H1 (cell line): Measurements from ENCODE around the gene IFT27. TPM values are rescaled to one million over a fixed set of nuclear protein-coding genes. Genes with fewer than 3 reads are reported as not detected.

Experiments
- CTCF ChIA-PET: fragments of 300-600 bp; sonication (Branson Sonifier 250); formaldehyde crosslinking; loops from one replicate; lab custom pipeline; 2021; ENCODE audit not compliant: partially characterized antibody; lab: Charles Lee
- POLR2A ChIA-PET: fragments of 300-600 bp; sonication (Branson Sonifier 250); formaldehyde crosslinking; loops from one replicate; lab custom pipeline; 2021; ENCODE audit warnings: inconsistent platforms; ENCODE audit not compliant: partially characterized antibody; lab: Charles Lee
- DNase-seq, 2 experiments: peaks; one replicate each; pipeline versions ENCODE4 v3.0.0 to v3.0.0-alpha.2; 2010 to 2022; ENCODE audit warnings: low spot score in 2 of 2, low read depth in 1 of 2, mixed read lengths in 1 of 2
- FAIRE-seq: peaks from 2 replicates; lab custom pipeline; 2011; peaks lifted over from hg19 to GRCh38; lab: Jason Lieb, UNC
- H2AFZ ChIP-seq: 2 replicates; pipeline ENCODE4 v1.8.1; 2012; ENCODE audit warnings: low read length, inconsistent platforms
- H2AK5ac ChIP-seq: 2 replicates; pipeline ENCODE4 v1.6.1; 2013; ENCODE audit warnings: low read depth, low read length
- H2BK120ac ChIP-seq: replicated peaks from 2 replicates; pipeline ENCODE3; 2013; ENCODE audit warnings: low read depth, low read length, inconsistent platforms
- H2BK12ac ChIP-seq: 2 replicates; pipeline ENCODE4 v1.6.1; 2013; ENCODE audit warnings: low read depth, low read length
- H2BK15ac ChIP-seq: 2 replicates; pipeline ENCODE4 v1.6.1; 2013; ENCODE audit warnings: low read length
- H2BK20ac ChIP-seq: 2 replicates; pipeline ENCODE4 v1.6.1; 2013; ENCODE audit warnings: low read length
- H2BK5ac ChIP-seq: 2 replicates; pipeline ENCODE4 v1.6.1; 2013; ENCODE audit warnings: low read depth, low read length
- H3K14ac ChIP-seq: 2 replicates; pipeline ENCODE4 v1.6.1; 2013; ENCODE audit warnings: inconsistent platforms; ENCODE audit not compliant: insufficient read length
- H3K18ac ChIP-seq: 2 replicates; pipeline ENCODE4 v1.6.1; 2013; ENCODE audit warnings: low read length; ENCODE audit errors: extremely low read depth
- H3K23ac ChIP-seq: 2 replicates; pipeline ENCODE4 v1.6.1; 2013; ENCODE audit warnings: inconsistent platforms; ENCODE audit not compliant: insufficient read length
- H3K23me2 ChIP-seq: 2 replicates; pipeline ENCODE4 v1.6.1; 2013; ENCODE audit warnings: low read depth, low read length
- H3K27ac ChIP-seq: 2 replicates; pipeline ENCODE4 v1.6.1; 2011; ENCODE audit warnings: low read depth, low read length, inconsistent platforms
- H3K27me3 ChIP-seq, 4 experiments: replicated peaks in 1 of 4; 1 replicate in 1 of 4; 2 replicates in 3 of 4; pipeline versions ENCODE4 v1.6.1 to v1.8.1; 2011 to 2013; ENCODE audit warnings: low read length in 3 of 4, mild to moderate bottlenecking in 3 of 4, inconsistent platforms in 2 of 4, mixed read lengths in 2 of 4, moderate library complexity in 1 of 4; ENCODE audit not compliant: control insufficient read depth in 3 of 4, insufficient read depth in 3 of 4; ENCODE audit errors: extremely low read depth in 1 of 4
- H3K36me3 ChIP-seq, 4 experiments: 2 replicates each; pipeline versions ENCODE4 v1.6.1 to v1.8.1; 2011 to 2013; ENCODE audit warnings: mild to moderate bottlenecking in 4 of 4, low read length in 3 of 4, moderate library complexity in 2 of 4, control low read depth in 1 of 4, inconsistent platforms in 1 of 4; ENCODE audit not compliant: insufficient read depth in 4 of 4, control insufficient read depth in 2 of 4
- H3K4ac ChIP-seq: replicated peaks from 2 replicates; pipeline ENCODE3; 2013; ENCODE audit warnings: low read length, low read depth, mixed read lengths, inconsistent platforms; ENCODE audit not compliant: insufficient read length
- H3K4me1 ChIP-seq, 4 experiments: replicated peaks in 1 of 4; 1 replicate in 1 of 4; 2 replicates in 3 of 4; pipeline versions ENCODE4 v1.6.1 to v1.8.1; 2011 to 2013; ENCODE audit warnings: low read length in 3 of 4, inconsistent platforms in 2 of 4, mixed read lengths in 1 of 4; ENCODE audit not compliant: insufficient read depth in 4 of 4, control insufficient read depth in 3 of 4
- H3K4me2 ChIP-seq, 2 experiments: 2 replicates each; pipeline versions ENCODE4 v1.6.1 to v1.8.1; 2011 to 2013; ENCODE audit warnings: low read depth in 2 of 2, low read length in 2 of 2, control low read depth in 1 of 2, inconsistent platforms in 1 of 2, mild to moderate bottlenecking in 1 of 2; ENCODE audit not compliant: insufficient read depth in 1 of 2
- H3K4me3 ChIP-seq, 4 experiments: fragments of 200-600, 300-600 bp in 1 of 4; sonication (generic), shearing (Covaris generic), sonication (Bioruptor Twin) in 1 of 4; 2 replicates each; pipeline versions ENCODE4 v1.5.1 to v1.8.1; 2011 to 2016; ENCODE audit warnings: low read length in 4 of 4, low read depth in 3 of 4, control low read depth in 2 of 4, inconsistent platforms in 2 of 4, mild to moderate bottlenecking in 2 of 4, mixed read lengths in 1 of 4, moderate library complexity in 1 of 4; ENCODE audit not compliant: insufficient read depth in 2 of 4; ENCODE audit errors: extremely low read depth in 1 of 4
- H3K56ac ChIP-seq: replicated peaks from 2 replicates; pipeline ENCODE3; 2013; ENCODE audit warnings: low read depth, mild to moderate bottlenecking, mixed read lengths, low read length, inconsistent platforms; ENCODE audit not compliant: insufficient read length
- H3K79me1 ChIP-seq: 2 replicates; pipeline ENCODE4 v1.6.1; 2013; ENCODE audit warnings: low read depth, low read length, control low read depth
- H3K79me2 ChIP-seq, 2 experiments: 2 replicates each; pipeline versions ENCODE4 v1.6.1 to v1.8.1; 2012 to 2013; ENCODE audit warnings: low read length in 2 of 2, mild to moderate bottlenecking in 2 of 2, inconsistent platforms in 1 of 2; ENCODE audit not compliant: insufficient read depth in 2 of 2, control insufficient read depth in 1 of 2
- H3K9ac ChIP-seq, 4 experiments: replicated peaks in 1 of 4; 1 replicate in 1 of 4; 2 replicates in 3 of 4; pipeline versions ENCODE4 v1.6.1 to v1.8.1; 2011 to 2013; ENCODE audit warnings: low read depth in 3 of 4, low read length in 3 of 4, control low read depth in 2 of 4, mild to moderate bottlenecking in 2 of 4, moderate library complexity in 2 of 4, inconsistent platforms in 1 of 4; ENCODE audit errors: extremely low read depth in 1 of 4
- H3K9me3 ChIP-seq, 2 experiments: 2 replicates each; pipeline versions ENCODE4 v1.6.1 to v1.8.1; 2012 to 2013; ENCODE audit warnings: mild to moderate bottlenecking in 2 of 2, moderate library complexity in 2 of 2, control low read depth in 1 of 2, inconsistent platforms in 1 of 2, low read depth in 1 of 2, low read length in 1 of 2, mixed read lengths in 1 of 2; ENCODE audit not compliant: insufficient read depth in 2 of 2
- H4K20me1 ChIP-seq, 2 experiments: replicated peaks in 1 of 2; 2 replicates each; pipeline versions ENCODE3 to v1.8.1; 2011 to 2013; ENCODE audit warnings: inconsistent platforms in 2 of 2, low read length in 2 of 2, mild to moderate bottlenecking in 1 of 2; ENCODE audit not compliant: insufficient read depth in 2 of 2, control insufficient read depth in 1 of 2
- H4K5ac ChIP-seq: 2 replicates; pipeline ENCODE4 v1.6.1; 2013; ENCODE audit warnings: low read length, low read depth, mixed read lengths, inconsistent platforms; ENCODE audit not compliant: insufficient read length
- H4K8ac ChIP-seq: 2 replicates; pipeline ENCODE4 v1.8.0; 2013; ENCODE audit warnings: mild to moderate bottlenecking, moderate library complexity, low read length, inconsistent platforms; ENCODE audit not compliant: insufficient read depth; ENCODE audit errors: extremely low read depth
- H4K91ac ChIP-seq: replicated peaks from 2 replicates; pipeline ENCODE3; 2013; ENCODE audit warnings: low read length, mixed read lengths, inconsistent platforms; ENCODE audit not compliant: insufficient read length
- HDAC2 ChIP-seq, 2 experiments: fragments of 300-600 bp in 1 of 2; sonication (generic) in 1 of 2; IDR thresholded peaks; 2 replicates each; pipeline ENCODE4 v1.6.1; 2011 to 2012; ENCODE audit warnings: low read depth in 2 of 2, low read length in 2 of 2, mild to moderate bottlenecking in 2 of 2, moderate library complexity in 2 of 2, borderline replicate concordance in 1 of 2, inconsistent platforms in 1 of 2
- KDM5A ChIP-seq: fragments of 200-600 bp; IDR thresholded peaks from 2 replicates; pipeline ENCODE4 v1.7.1; 2012; ENCODE audit warnings: mild to moderate bottlenecking, low read length, inconsistent platforms, mixed read lengths
- WGBS, 2 experiments: shearing (Covaris generic) in 1 of 2; methylation state at CpG; one replicate each; pipeline versions ENCODE4 v1.1.6 to v1.1.7; 2013 to 2015; ENCODE audit warnings: low lambda C conversion rate in 2 of 2, mixed read lengths in 2 of 2, inconsistent platforms in 1 of 2, low coverage in 1 of 2, missing lambda C conversion rate in 1 of 2; ENCODE audit not compliant: insufficient replicate concordance in 2 of 2, insufficient coverage in 1 of 2, insufficient read length in 1 of 2; ENCODE audit errors: extremely low coverage in 1 of 2, missing lambda C conversion rate in 1 of 2; 5-methylcytosine and 5-hydroxymethylcytosine counted together
- polyA plus RNA-seq, 7 experiments: library from polyadenylated mRNA; depleted of rRNA in 3 of 7; stranded (reverse) in 5 of 7; unstranded in 2 of 7; fragments of >200 nt in 5 of 7; fragments of 200-250 nt in 2 of 7; gene quantifications; 1 replicate in 5 of 7; 2 replicates in 1 of 7; 4 replicates in 1 of 7; pipeline versions ENCODE4 v1.2.1 to v1.2.3, GENCODE V29; 2011 to 2013; ENCODE audit warnings: missing spikeins in 2 of 7, mixed read lengths in 2 of 7
- total RNA-seq: library from RNA; stranded (reverse); fragmentation: NEBNext Ultra II Directional; extraction: Animal tissue kit (Norgen Biotek cat#: 25700); gene quantifications from 2 replicates; pipeline ENCODE4 v1.2.1, GENCODE V29; 2021

The IFT27 gene
- total and polyA plus RNA-seq, 2 of the 8 experiments (the other 6 are each of a cell fraction or from before 2014, with no cell fraction given): 36.4 to 46.2 TPM

DNA sequence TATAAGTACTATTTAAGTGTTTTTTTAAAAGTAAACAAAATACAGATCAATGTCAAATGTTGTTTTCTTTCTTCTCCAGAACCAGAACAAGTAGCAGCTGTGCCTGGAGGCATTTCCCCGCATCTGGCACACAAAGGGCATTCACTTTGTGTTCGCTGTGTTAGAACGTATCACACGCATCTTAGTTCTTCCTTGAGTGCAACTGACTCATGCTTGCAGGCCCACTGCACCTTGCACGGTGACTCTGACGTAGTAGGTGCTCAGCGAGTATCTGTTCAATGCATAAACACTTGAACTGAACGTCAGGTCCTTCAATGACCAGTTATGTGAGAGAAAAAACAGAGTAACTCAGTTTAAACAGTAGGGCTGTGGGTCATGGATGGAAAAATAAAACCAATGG lies 3.5 kb downstream of the IFT27 start:
- no peak overlapping the region for H3K27ac ChIP-seq
- H3K4ac ChIP-seq: no peak overlapping the region
- POLR2A ChIA-PET: no interaction called here

More for the DNA sequence above, 3.5 kb downstream of the IFT27 start:
- Histone ChIP-seq H4K91ac (no peak overlapping the region), H2BK120ac (no peak overlapping the region), H2BK12ac (no peak overlapping the region), H3K27me3 (peaks cover 0 to 8% (median 6%) of the 10 kb centered on the region in 4 experiments; a peak in 4 of 7 replicates), H3K4me3 (no peak overlapping the region), H3K14ac (no peak overlapping the region), H2BK5ac (no peak overlapping the region), H4K8ac (no peak overlapping the region), H3K79me1 (no peaks in the 10 kb centered on the region; the same call in 1 of the 2 replicates), H4K5ac (no peak overlapping the region), H3K4me2 (no peak overlapping the region), H3K9ac (no peak overlapping the region; a peak in 1 of 7 replicates), H3K4me1 (peaks cover 0 to 4% (median 4%) of the 10 kb centered on the region in 4 experiments; a peak in 6 of 7 replicates), H3K18ac (no peak overlapping the region), H3K36me3 (0 out of 8 replicates have a peak, but pooled peaks cover 0 to 4% (median 0%) of the 10 kb centered on the region in 4 experiments), H3K79me2 (peaks cover 0 to 6% of the 10 kb centered on the region in 2 experiments; a peak in 2 of 4 replicates), H4K20me1 (peaks cover 4 to 5% of the 10 kb centered on the region in 2 experiments), H2AFZ (no peak overlapping the region), H3K23ac (no peak overlapping the region), H2BK15ac (no peak overlapping the region), H2AK5ac (no peak overlapping the region), H3K9me3 (peaks cover 0 to 3% of the 10 kb centered on the region in 2 experiments; a peak in 2 of 4 replicates), H3K56ac (no peak overlapping the region), H3K23me2 (peaks cover 6% of the 10 kb centered on the region; the same call in 1 of the 2 replicates), H2BK20ac (no peak overlapping the region)
- no peak for DNase-seq
- no peak for FAIRE-seq
- no peak for TF ChIP-seq KDM5A
- TF ChIP-seq HDAC2 (IDR thresholded peaks at IDR 0.05; ENCODE audit: borderline replicate concordance in 1 of 2, low read depth in 2 of 2, low read length in 2 of 2): no peak
- CTCF ChIA-PET: interaction anchor here (0.9 kb wide), 1 partner anchor 225 kb away, joined by 3 read pairs; no protein-coding TSS in a partner anchor
- 90% methylated on average over 8 of the region's 8 CpGs; no CpG with 5 or more reads in 1 of the 2 experiments for WGBS, 2 experiments
